IMR-90 (cell line): Measurements from ENCODE around the gene CRABP1.

Experiments
- BHLHE40 ChIP-seq: fragments of 150-350 bp; IDR thresholded peaks from 2 replicates; pipeline ENCODE4 v1.6.1; 2016; ENCODE audit warnings: mild to moderate bottlenecking, low read depth, low read length
- CEBPB ChIP-seq: IDR thresholded peaks from 2 replicates; pipeline ENCODE4 v1.6.1; 2012; ENCODE audit warnings: low read depth, low read length, improper control_type of control experiment
- CHD1 ChIP-seq: IDR thresholded peaks from 2 replicates; pipeline ENCODE4 v1.6.1; 2012; ENCODE audit warnings: low read depth, low read length, improper control_type of control experiment
- MXI1 ChIP-seq: IDR thresholded peaks from 2 replicates; pipeline ENCODE4 v1.6.1; 2012; ENCODE audit warnings: low read depth, mild to moderate bottlenecking, low read length, moderate library complexity, borderline replicate concordance
- NFE2L2 ChIP-seq: fragments of 150-350 bp; IDR thresholded peaks from 2 replicates; pipeline ENCODE4 v1.6.1; 2016; ENCODE audit warnings: low read depth, mild to moderate bottlenecking, low read length
- POLR2A ChIP-seq: IDR thresholded peaks from 2 replicates; pipeline ENCODE4 v1.6.1; 2012; ENCODE audit warnings: mild to moderate bottlenecking, low read depth, low read length
- RAD21 ChIP-seq: IDR thresholded peaks from 2 replicates; pipeline ENCODE4 v1.6.1; 2012; ENCODE audit warnings: low read length, improper control_type of control experiment
- RCOR1 ChIP-seq: IDR thresholded peaks from 2 replicates; pipeline ENCODE4 v1.6.1; 2012; ENCODE audit warnings: mild to moderate bottlenecking, low read length, improper control_type of control experiment; ENCODE audit not compliant: insufficient replicate concordance
- RFX5 ChIP-seq: IDR thresholded peaks from 2 replicates; pipeline ENCODE4 v1.8.0; 2012; ENCODE audit warnings: low read depth, mild to moderate bottlenecking, low read length, moderate library complexity
- SMC3 ChIP-seq: fragments of 150-350 bp; IDR thresholded peaks from 2 replicates; pipeline ENCODE4 v1.6.1; 2016; ENCODE audit warnings: low read depth, mild to moderate bottlenecking, antibody characterized with exemption, low read length, moderate library complexity
- TF ChIP-seq, protein P1 (sequence below): conservative IDR thresholded peaks from 2 replicates; pipeline ENCODE4 v1.5.1; 2012; ENCODE audit warnings: mild to moderate bottlenecking, low read depth, low read length, improper control_type of control experiment
- TF ChIP-seq, protein P2 (sequence below): fragments of 150-350 bp; IDR thresholded peaks from 2 replicates; pipeline ENCODE4 v1.6.1; 2017; ENCODE audit warnings: mild to moderate bottlenecking, antibody characterized with exemption, low read length, low read depth

DNA sequence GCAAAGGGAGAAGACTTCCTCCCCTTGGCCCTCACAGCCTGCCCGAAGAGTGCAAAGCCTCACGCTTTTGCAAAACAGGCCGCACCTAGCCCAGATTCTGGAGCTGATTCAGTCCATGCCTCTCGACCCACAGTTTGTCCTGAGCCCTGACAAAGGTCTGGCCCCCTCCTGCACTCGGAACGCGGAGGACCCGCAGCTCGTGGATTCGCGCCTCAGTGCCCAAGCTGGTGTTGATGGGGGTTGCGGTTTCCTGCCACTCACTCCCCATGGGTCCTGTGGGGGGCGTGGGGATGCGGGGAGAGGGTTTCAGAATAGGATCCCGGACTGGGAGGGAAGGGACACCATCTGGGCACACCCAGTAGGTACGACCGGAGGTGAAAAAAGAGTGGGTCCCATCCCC, 594 bp upstream of the CRABP1 start:
- TF ChIP-seq BHLHE40 (no peak), NFE2L2 (no peak), POLR2A (no peak), SMC3 (no peak), CEBPB (no peak), RAD21 (no peak), RFX5 (no peak), MXI1 (no peak), CHD1 (no peak), RCOR1 (no peak)
- TF ChIP-seq, protein P1, sequence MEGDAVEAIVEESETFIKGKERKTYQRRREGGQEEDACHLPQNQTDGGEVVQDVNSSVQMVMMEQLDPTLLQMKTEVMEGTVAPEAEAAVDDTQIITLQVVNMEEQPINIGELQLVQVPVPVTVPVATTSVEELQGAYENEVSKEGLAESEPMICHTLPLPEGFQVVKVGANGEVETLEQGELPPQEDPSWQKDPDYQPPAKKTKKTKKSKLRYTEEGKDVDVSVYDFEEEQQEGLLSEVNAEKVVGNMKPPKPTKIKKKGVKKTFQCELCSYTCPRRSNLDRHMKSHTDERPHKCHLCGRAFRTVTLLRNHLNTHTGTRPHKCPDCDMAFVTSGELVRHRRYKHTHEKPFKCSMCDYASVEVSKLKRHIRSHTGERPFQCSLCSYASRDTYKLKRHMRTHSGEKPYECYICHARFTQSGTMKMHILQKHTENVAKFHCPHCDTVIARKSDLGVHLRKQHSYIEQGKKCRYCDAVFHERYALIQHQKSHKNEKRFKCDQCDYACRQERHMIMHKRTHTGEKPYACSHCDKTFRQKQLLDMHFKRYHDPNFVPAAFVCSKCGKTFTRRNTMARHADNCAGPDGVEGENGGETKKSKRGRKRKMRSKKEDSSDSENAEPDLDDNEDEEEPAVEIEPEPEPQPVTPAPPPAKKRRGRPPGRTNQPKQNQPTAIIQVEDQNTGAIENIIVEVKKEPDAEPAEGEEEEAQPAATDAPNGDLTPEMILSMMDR = no peak
- TF ChIP-seq, protein P2, sequence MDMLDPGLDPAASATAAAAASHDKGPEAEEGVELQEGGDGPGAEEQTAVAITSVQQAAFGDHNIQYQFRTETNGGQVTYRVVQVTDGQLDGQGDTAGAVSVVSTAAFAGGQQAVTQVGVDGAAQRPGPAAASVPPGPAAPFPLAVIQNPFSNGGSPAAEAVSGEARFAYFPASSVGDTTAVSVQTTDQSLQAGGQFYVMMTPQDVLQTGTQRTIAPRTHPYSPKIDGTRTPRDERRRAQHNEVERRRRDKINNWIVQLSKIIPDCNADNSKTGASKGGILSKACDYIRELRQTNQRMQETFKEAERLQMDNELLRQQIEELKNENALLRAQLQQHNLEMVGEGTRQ = no peak
